HG02852 (cell line): Measurements from ENCODE around the gene VWA7.

Experiments used
- ATAC-seq: cut with Tn5 transposase; IDR thresholded peaks from one replicate; pipeline ENCODE4 v1.9.1; 2021; ENCODE audit warnings: mild to moderate bottlenecking, moderate library complexity; ENCODE audit not compliant: unreplicated experiment

Gene VWA7

GRCh38 chr6:31733734-31734133 is 43.4 kb downstream of the VWA7 start:
- ATAC-seq: no peak

GRCh38 chr6:31732029-31732428 is 45.1 kb downstream of the VWA7 start:
- no peak for ATAC-seq

GRCh38 chr6:31730631-31731086 is 46.5 kb downstream of the VWA7 start:
- no peak for ATAC-seq

GRCh38 chr6:31729979-31730630 is 47.0 kb downstream of the VWA7 start:
- peak; percentile 32 for ATAC-seq

GRCh38 chr6:31729515-31729978 is 47.6 kb downstream of the VWA7 start:
- peak; percentile 53 for ATAC-seq

DNA sequence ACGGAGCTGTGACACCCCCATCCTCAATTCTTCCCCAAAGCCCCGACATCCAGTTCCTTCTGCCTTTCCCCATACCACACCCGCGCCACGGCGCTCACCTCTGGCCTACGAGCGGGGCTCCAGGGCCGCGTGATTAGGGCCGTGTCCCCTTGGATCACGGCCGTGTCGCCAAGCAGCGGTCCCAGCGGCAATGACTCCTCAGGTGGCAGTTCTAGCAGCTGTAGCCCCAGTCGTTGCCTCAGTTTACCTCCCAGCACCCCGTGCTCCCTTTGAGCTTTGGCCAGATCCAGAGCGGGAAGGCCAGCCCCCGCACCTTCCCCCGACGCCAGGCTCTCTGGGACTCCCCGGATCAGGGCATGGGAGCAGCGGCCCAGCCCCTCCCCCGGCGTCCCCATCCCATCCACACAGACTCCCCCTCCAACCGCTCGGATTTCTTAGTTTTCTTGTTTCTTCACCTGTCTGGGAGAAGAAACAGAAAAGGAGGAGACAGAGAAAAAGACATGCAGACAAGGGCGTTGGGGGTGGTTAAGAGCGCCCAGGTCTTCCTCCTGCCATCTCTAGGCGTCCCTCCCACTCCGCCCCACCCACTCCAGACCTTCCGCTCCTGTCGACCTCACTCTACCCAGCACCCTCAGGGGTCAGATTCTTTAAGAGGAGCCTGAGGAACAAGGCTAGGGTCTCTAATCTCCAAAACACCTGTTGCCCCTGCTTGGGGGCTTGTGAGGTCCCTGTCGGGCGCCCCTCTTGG is 48.2 kb downstream of the VWA7 start, which contains the start of gene DDAH2:
Gene DDAH2, minus strand, starts transcription at position 533 of the 748 bp plus-strand sequence. Its CDS starts 138 bp downstream, at position 395.
- no peak for ATAC-seq

GRCh38 chr6:31727717-31728671 is 49.1 kb downstream of the VWA7 start:
- ATAC-seq: no peak

GRCh38 chr6:31727034-31727716 is 50.0 kb downstream of the VWA7 start:
- peak; percentile 56 for ATAC-seq

DNA sequence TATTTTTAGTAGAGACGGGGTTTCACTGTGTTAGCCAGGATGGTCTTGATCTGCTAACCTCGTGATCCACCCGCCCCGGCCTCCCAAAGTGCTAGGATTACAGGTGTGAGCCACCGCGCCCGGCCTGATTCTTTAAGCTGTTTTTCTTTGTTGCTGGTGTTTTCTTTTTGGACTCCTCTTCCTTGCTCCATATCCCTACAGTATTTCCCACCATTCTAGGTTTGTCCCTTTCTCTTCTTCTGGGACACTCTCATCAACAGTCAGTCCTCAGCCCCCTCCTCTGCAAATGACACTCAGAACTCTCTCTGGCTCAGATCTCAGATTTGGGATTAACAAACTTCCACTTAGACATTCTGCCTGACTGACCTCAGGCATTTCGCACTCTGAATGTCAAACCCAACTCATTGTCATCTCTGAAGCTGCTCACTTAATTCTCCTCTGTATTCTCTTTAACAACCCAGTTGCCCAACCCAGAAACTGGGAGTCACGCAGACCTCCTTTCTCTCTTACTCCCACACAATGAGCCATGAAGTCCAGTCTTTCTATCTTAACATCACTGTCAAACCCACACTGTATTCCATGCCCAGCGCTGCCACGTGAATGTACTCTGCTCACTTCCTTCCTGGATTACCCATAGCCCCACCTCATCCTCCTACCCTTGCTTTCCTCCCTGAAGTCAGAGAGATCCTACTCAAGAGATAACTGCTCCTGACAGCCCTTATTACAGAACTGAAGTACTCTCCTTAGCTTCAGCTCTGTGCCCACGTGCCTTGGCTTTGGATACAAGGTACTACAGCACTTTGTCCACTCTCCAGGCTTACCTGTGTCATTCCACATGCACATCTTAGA is 51.4 kb downstream of the VWA7 start:
- ATAC-seq: no peak

GRCh38 chr6:31723980-31724691 is 53.0 kb downstream of the VWA7 start:
- no peak for ATAC-seq

DNA sequence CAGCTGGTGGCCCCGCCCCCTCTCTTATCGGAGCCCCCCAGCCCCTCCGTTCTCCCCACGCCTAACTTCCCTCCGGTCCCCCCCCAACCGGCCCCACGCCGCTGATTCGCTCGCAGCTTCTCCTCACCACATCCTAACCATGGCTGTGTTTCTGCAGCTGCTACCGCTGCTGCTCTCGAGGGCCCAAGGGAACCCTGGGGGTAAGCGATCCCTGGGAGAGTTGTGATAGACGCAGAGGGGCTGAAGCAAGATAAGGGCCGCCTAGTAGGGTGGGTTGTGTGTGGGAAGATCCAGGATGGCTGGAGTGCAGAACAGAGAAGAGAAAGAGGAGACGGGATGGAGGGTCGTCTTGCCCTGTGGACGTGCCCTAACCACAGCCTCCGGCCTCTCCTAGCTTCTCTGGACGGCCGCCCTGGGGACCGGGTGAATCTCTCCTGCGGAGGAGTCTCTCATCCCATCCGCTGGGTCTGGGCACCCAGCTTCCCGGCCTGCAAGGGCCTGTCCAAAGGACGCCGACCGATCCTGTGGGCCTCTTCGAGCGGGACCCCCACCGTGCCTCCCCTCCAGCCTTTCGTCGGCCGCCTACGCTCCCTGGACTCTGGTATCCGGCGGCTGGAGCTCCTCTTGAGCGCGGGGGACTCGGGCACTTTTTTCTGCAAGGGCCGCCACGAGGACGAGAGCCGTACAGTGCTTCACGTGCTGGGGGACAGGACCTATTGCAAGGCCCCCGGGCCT is 53.7 kb downstream of the VWA7 start, which contains the start of gene MPIG6B:
Gene MPIG6B, plus strand, starts transcription at position 129 of the 735 bp plus-strand sequence. Its CDS starts 11 bp downstream, at position 140.
- ATAC-seq: no peak

- ATAC-seq: no peak
Observed at GRCh38 chr6:31722173-31722572, 55.0 kb downstream of the VWA7 start.

DNA sequence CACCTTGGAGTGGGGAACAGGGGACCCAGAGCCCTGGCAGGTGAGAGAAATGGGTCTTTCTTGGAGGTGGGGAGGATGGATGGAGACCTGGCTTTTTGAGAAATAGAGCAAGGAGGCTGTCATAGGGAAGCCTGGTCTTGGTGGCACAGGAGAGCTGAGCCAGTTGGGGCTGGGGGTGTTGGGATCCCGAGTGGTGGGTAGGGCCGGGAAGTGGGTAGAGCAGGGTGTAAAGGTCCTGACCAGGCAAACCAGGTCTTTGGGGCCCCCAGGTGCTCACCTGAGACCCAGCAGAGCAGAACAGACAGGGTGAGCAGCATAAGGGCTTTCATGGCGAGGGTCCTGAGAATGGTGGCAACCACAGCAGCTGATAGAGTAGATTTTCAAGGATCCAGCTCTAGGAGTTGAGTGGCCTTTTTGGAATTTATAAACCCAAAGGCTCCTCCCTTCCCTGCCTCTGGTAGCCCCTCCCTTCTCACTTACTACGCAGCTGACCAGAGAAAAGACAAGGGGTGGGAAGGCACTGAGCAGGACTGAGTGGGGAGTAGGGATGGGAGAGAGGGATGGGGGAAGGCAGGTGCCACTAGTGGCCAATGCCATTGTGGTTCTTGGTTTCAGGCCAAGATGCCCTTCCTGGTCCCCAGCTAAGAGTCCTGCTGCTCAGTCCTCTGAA is 55.6 kb downstream of the VWA7 start, which contains the start of gene LY6G6C:
Gene LY6G6C, minus strand, starts transcription at position 396 of the 670 bp plus-strand sequence. Its CDS starts 67 bp downstream, at position 329.
- ATAC-seq: no peak

GRCh38 chr6:31720196-31720770 is 56.8 kb downstream of the VWA7 start:
- ATAC-seq: no peak

DNA sequence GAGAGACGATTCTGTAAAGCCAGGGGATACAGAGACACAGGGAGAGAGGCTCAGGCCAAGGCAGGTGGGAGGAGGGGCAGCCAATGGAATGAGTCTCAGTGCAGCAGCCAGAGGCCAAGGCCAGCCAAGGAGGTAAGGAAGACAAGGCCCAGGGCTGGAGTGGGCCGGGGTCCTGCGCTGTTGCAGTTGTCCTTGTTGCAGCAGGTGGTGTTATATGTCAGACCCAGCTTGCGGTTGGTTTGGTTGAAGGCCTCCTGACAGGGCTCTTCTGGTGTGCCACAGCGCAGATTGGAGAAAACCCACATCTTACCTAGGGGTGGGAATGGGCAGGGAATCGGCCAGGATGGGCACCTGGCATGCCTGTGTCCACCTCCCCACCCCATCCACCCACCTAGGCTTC is 58.1 kb downstream of the VWA7 start:
- no peak for ATAC-seq

- no peak for ATAC-seq
Observed at GRCh38 chr6:31718265-31718664, 58.9 kb downstream of the VWA7 start.
